WI38 (cell line): ENCODE measurements around the gene CCNT2.
"Not testable (repeated sequence)": the region's sequence is repeated elsewhere in the genome, so short reads cannot be mapped to it uniquely, and the experiment has no call there.

Experiments
- H3K4me3 ChIP-seq: 2 replicates; pipeline ENCODE4 v1.5.1; 2011; ENCODE audit warnings: low read depth, mild to moderate bottlenecking, control low read depth, low read length
- TF ChIP-seq, protein P1 (sequence below): IDR thresholded peaks from 2 replicates; pipeline ENCODE4 v1.5.1; 2012; ENCODE audit warnings: low read depth, mild to moderate bottlenecking, control low read depth, low read length

The CCNT2 gene

GRCh38 chr2:134884435-134884834 is 34.2 kb upstream of the CCNT2 start:
- H3K4me3 ChIP-seq: no peak overlapping the region
- TF ChIP-seq, protein P1, sequence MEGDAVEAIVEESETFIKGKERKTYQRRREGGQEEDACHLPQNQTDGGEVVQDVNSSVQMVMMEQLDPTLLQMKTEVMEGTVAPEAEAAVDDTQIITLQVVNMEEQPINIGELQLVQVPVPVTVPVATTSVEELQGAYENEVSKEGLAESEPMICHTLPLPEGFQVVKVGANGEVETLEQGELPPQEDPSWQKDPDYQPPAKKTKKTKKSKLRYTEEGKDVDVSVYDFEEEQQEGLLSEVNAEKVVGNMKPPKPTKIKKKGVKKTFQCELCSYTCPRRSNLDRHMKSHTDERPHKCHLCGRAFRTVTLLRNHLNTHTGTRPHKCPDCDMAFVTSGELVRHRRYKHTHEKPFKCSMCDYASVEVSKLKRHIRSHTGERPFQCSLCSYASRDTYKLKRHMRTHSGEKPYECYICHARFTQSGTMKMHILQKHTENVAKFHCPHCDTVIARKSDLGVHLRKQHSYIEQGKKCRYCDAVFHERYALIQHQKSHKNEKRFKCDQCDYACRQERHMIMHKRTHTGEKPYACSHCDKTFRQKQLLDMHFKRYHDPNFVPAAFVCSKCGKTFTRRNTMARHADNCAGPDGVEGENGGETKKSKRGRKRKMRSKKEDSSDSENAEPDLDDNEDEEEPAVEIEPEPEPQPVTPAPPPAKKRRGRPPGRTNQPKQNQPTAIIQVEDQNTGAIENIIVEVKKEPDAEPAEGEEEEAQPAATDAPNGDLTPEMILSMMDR: no peak

DNA sequence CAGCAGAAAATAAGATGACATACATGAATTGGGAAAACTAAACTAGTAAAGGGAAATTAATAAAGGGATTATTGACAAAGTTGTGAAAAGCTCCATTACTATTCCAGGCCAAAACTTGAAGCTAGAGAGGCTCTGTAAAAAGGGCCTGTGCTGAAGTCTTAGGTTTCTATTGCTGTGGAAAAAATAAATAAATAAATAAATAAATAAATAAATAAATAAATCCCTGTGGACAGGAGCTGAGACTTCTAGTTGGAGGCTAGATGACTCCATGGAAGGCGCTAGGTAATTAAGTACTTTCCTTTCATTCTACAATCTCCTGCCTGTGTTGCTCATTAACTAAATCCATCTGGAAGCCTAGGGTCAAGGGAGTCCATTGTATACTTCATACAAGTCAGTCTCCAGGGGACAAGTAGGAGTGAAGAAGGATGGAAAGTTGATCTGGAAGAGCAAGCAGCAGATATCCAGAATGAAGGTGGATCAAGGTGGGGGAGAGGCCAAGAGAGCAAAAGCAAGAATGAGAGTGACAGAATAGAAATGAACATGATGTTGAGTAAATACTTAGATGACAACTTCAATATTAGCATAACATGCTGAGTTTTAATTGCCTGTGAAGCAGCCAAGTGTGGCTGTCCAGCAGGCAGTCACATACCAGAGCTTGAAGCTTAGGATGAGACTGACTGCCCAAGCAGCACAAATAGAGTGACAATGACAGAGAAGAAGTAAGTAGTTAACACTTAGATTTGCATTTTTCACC is 26.2 kb upstream of the CCNT2 start:
- TF ChIP-seq, protein P1: no peak
- H3K4me3 ChIP-seq: no peak overlapping the region

- H3K4me3 ChIP-seq: no peak overlapping the region
- TF ChIP-seq, protein P1: no peak
Observed at GRCh38 chr2:134897932-134898331, 20.7 kb upstream of the CCNT2 start.

DNA sequence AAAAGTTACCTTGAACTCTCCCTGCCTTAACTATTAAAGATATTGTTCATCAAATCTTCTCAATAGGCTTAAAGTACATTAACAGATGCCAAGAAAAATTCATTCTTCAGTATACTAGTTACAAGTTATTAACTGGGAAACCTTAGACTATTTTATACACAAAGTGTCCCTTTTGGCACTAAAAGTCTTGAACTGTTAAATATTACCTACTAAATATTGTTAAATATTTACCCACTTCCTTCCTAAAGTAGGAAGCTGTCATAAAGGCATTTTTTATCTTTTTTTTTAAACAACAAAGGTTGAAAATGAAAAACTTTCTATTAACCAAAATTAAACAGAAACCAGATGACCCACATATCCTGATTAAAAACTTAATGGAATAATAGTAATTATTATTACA is 19.4 kb upstream of the CCNT2 start:
- no peak overlapping the region for H3K4me3 ChIP-seq
- TF ChIP-seq, protein P1: no peak

DNA sequence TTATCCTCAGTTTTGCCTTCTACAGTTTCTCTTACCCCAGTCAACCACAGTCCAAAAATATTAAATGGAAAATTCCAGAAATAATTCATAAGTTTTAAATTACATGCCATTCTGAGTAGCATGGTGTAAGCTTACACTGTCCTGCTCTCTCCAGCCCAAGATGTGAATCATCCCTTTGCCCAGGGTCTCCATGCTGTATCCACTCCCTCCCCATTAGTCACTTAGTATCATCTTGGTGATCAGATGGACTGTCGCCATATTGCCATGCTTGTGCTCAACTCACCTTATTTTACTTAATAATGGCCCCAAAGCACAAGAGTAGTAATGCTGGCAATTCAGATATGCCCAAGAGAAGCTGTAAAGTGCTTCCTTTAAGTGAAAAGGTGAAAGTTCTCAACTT is 18.5 kb upstream of the CCNT2 start:
- TF ChIP-seq, protein P1: no peak

DNA sequence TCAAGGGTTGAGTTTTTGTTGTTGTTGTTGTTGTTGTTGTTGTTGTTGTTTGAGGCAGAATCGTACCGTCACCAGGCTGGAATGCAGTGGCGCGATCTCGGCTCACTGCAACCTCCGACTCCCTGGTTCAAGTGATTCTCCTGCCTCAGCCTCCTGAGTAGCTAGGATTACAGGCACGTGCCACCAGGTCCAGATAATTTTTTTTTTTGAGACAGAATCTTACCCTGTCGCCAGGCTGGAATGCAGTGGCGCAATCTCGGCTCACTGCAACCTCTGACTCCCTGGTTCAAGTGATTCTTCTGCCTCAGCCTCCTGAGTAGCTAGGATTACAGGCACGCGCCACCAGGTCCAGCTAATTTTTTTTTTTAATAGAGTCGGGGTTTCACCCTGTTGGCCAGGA is 14.9 kb upstream of the CCNT2 start:
- H3K4me3 ChIP-seq: not testable (repeated sequence)

More for the DNA sequence above, 18.5 kb upstream of the CCNT2 start:
- no peak overlapping the region for H3K4me3 ChIP-seq

- TF ChIP-seq, protein P1: no peak
- no peak overlapping the region for H3K4me3 ChIP-seq
Observed at GRCh38 chr2:134905168-134905567, 13.5 kb upstream of the CCNT2 start.

DNA sequence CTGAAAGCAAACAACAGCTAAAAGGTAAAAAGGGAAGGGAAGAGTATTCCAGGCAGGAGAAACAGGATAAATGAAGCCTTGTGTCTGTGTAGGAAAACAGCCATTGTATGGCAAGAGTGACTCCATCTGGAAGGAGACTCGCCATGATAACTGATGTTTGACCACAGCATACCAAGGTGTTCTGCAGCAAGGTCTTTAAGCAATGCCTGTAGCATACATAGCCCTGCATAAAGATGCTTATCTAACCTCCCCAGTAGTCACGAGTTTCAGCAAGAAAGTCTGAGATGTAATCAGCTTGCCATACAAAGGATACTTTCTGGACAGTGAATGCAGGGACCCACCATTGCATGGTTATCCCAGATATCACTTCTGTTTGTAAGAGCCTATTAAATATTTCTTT is 11.9 kb upstream of the CCNT2 start:
- no peak overlapping the region for H3K4me3 ChIP-seq
- TF ChIP-seq, protein P1: no peak

DNA sequence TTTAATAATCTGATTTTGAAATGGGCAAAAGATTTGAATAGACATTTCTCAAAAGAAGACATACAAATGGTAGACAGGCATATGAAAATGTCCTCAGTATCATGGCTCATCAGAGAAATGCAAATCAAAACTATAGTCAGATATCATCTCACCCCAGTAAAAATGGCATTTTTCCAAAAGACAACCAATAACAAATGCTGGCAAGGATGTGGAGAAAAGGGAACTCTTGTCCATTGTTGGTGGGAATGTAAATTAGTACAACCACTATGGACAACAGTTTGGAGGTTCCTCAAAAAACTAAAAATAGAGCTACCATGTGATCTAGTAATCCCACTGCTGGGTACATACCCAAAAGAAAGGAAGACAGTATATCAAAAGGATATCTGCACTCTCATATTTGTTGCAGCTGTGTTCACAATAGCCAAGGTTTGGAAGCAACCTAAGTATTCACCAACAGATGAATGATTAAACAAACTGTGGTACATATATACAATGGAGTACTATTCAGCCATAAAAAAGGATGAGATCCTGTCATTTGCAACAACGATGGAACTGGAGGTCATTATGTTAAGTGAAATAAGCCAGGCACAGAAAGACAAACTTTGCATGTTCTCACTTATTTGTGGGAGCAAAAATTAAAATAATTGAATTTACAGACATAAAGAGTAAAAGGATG is 11.0 kb upstream of the CCNT2 start:
- H3K4me3 ChIP-seq: not testable (repeated sequence)
